SK-N-SH (cell line): ENCODE data around the gene HHATL. TPM values are rescaled to one million over a fixed set of nuclear protein-coding genes. Genes with fewer than 3 reads are reported as not detected.

Experiments used
- CTCF ChIA-PET: fragments of 300-600, 350-600 bp; formaldehyde crosslinking; extraction: SDS; loops from one replicate; lab custom pipeline; 2021; lab: Yijun Ruan, JAX
- POLR2A ChIA-PET: fragments of 350-600 bp; sonication (Branson Sonifier 250); formaldehyde crosslinking; extraction: SDS; loops from one replicate; lab custom pipeline; 2020; ENCODE audit warnings: antibody characterized with exemption, inconsistent platforms; lab: Yijun Ruan, JAX
- DNase-seq: peaks from one replicate; pipeline ENCODE4 v3.0.0; 2012
- H2AFZ ChIP-seq: fragments of 200-600 bp; sonication (generic); 2 replicates; pipeline ENCODE4 v1.8.1; 2016; ENCODE audit warnings: antibody characterized with exemption, mild to moderate bottlenecking, low read depth
- H3F3A ChIP-seq: fragments of 200-600 bp; sonication (generic); replicated peaks from 2 replicates; pipeline ENCODE3; 2016; ENCODE audit warnings: antibody characterized with exemption, mild to moderate bottlenecking; ENCODE audit not compliant: insufficient read depth
- H3K27ac ChIP-seq, 2 experiments: fragments of 200-500 bp in 1 of 2; fragments of 200-600 bp in 1 of 2; sonication (Bioruptor generic) in 1 of 2; sonication (generic), shearing (Covaris generic) in 1 of 2; 2 replicates each; pipeline versions ENCODE4 v1.5.1 to v1.6.1; 2014 to 2016; ENCODE audit warnings: low read depth in 2 of 2, inconsistent platforms in 1 of 2, low read length in 1 of 2, mild to moderate bottlenecking in 1 of 2, mixed read lengths in 1 of 2
- H3K27me3 ChIP-seq: fragments of 200-600 bp; sonication (generic), shearing (Covaris generic); 2 replicates; pipeline ENCODE4 v1.6.1; 2016; ENCODE audit warnings: mixed run types; ENCODE audit not compliant: insufficient read depth
- H3K36me3 ChIP-seq, 2 experiments: fragments of 200-500 bp in 1 of 2; fragments of 200-600 bp in 1 of 2; sonication (Bioruptor generic) in 1 of 2; sonication (generic) in 1 of 2; replicated peaks in 1 of 2; 2 replicates each; pipeline versions ENCODE3 to v1.5.1; 2014 to 2016; ENCODE audit warnings: low read length in 1 of 2, mild to moderate bottlenecking in 1 of 2; ENCODE audit not compliant: insufficient read depth in 2 of 2, control insufficient read depth in 1 of 2
- H3K4me1 ChIP-seq, 2 experiments: fragments of 200-500 bp in 1 of 2; fragments of 200-600 bp in 1 of 2; sonication (Bioruptor generic) in 1 of 2; sonication (generic), shearing (Covaris generic) in 1 of 2; 2 replicates each; pipeline versions ENCODE4 v1.5.1 to v1.6.1; 2014 to 2016; ENCODE audit warnings: low read depth in 1 of 2, low read length in 1 of 2, mixed run types in 1 of 2; ENCODE audit not compliant: insufficient read depth in 2 of 2, control insufficient read depth in 1 of 2
- H3K4me2 ChIP-seq: fragments of 200-600 bp; sonication (generic), shearing (Covaris generic); 2 replicates; pipeline ENCODE4 v1.6.1; 2017; ENCODE audit warnings: mixed run types
- H3K4me3 ChIP-seq, 2 experiments: fragments of 200-500 bp in 1 of 2; fragments of 200-600 bp in 1 of 2; sonication (Bioruptor generic) in 1 of 2; sonication (generic), shearing (Covaris generic) in 1 of 2; 2 replicates each; pipeline versions ENCODE4 v1.5.1 to v1.8.1; 2014 to 2016; ENCODE audit warnings: low read depth in 2 of 2, inconsistent platforms in 1 of 2, low read length in 1 of 2, mild to moderate bottlenecking in 1 of 2, mixed read lengths in 1 of 2, moderate library complexity in 1 of 2
- H3K79me2 ChIP-seq: fragments of 200-600 bp; sonication (generic); 2 replicates; pipeline ENCODE4 v1.8.1; 2017; ENCODE audit warnings: mild to moderate bottlenecking; ENCODE audit not compliant: insufficient read depth
- H3K9ac ChIP-seq: fragments of 200-600 bp; sonication (generic); 2 replicates; pipeline ENCODE4 v1.6.1; 2017; ENCODE audit warnings: mixed run types
- H3K9me2 ChIP-seq: fragments of 200-600 bp; sonication (generic); 2 replicates; pipeline ENCODE4 v1.6.1; 2017; ENCODE audit warnings: mixed run types
- H3K9me3 ChIP-seq: fragments of 200-600 bp; sonication (generic); 2 replicates; pipeline ENCODE4 v1.6.1; 2017; ENCODE audit warnings: mixed run types, mild to moderate bottlenecking, moderate library complexity
- H4K20me1 ChIP-seq: fragments of 200-600 bp; sonication (generic); 2 replicates; pipeline ENCODE4 v1.6.1; 2017; ENCODE audit warnings: mild to moderate bottlenecking, mixed run types; ENCODE audit not compliant: insufficient read depth
- EZH2phosphoT487 ChIP-seq: fragments of 200-600 bp; sonication (generic); IDR thresholded peaks from 2 replicates; pipeline ENCODE4 v1.6.1; 2017; ENCODE audit warnings: low read depth, mixed run types, mild to moderate bottlenecking, antibody characterized with exemption, moderate library complexity, borderline replicate concordance
- TCF12 ChIP-seq: IDR thresholded peaks from 2 replicates; pipeline ENCODE4 v1.4.0; 2012
- TEAD4 ChIP-seq: IDR thresholded peaks from 2 replicates; pipeline ENCODE4 v1.4.0; 2012; ENCODE audit warnings: mild to moderate bottlenecking, borderline replicate concordance; ENCODE audit not compliant: insufficient read depth
- WGBS: methylation state at CpG from one replicate; pipeline ENCODE4 v1.1.6; 2017; ENCODE audit warnings: low lambda C conversion rate; 5-methylcytosine and 5-hydroxymethylcytosine counted together
- polyA plus RNA-seq, 3 experiments: library from polyadenylated mRNA; depleted of rRNA; stranded (reverse); fragments of >200 nt; gene quantifications; 2 replicates each; pipeline ENCODE4 v1.2.3, GENCODE V29; 2012
- TF ChIP-seq, protein P1 (sequence below): IDR thresholded peaks from 2 replicates; pipeline ENCODE4; 2012
- TF ChIP-seq, protein P2 (sequence below): IDR thresholded peaks from 2 replicates; pipeline ENCODE4 v1.4.0; 2012; ENCODE audit warnings: low read depth, borderline replicate concordance
- TF ChIP-seq, protein P3 (sequence below): fragments of 150-350 bp; IDR thresholded peaks from 2 replicates; pipeline ENCODE4 v1.6.1; 2016; ENCODE audit warnings: mild to moderate bottlenecking, low read depth, low read length
- TF ChIP-seq, protein P4 (sequence below): IDR thresholded peaks from 2 replicates; pipeline ENCODE4 v1.4.0; 2012; ENCODE audit warnings: low read depth, borderline replicate concordance

Gene HHATL
- polyA plus RNA-seq, 1 of the 3 experiments (the other 2 are of a cell fraction), result not detected

DNA sequence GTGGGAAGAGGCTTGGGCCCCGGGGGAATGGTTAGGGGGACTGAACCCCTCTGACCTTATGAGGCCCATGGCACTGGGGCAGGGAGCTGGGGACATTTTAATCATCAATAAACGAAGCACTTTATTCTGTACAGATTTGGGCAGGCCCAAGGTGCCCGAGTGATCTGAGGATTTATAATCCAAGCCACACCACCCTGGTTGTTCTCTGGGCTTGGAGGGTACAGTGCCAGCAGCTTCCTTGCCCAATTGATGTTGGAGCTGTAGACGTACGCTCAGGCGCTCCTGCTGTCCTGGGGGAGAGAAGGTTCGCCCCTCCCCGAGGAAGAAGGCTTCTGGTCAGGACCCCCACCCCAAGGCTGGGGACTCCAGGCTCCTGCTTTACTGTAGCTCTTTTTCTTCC, 36.6 kb downstream of the HHATL start (continued):
- TF ChIP-seq, protein P1, sequence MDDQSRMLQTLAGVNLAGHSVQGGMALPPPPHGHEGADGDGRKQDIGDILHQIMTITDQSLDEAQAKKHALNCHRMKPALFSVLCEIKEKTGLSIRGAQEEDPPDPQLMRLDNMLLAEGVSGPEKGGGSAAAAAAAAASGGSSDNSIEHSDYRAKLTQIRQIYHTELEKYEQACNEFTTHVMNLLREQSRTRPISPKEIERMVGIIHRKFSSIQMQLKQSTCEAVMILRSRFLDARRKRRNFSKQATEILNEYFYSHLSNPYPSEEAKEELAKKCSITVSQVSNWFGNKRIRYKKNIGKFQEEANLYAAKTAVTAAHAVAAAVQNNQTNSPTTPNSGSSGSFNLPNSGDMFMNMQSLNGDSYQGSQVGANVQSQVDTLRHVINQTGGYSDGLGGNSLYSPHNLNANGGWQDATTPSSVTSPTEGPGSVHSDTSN, result no peak
- TF ChIP-seq, all 33 proteins: peak for 0

DNA sequence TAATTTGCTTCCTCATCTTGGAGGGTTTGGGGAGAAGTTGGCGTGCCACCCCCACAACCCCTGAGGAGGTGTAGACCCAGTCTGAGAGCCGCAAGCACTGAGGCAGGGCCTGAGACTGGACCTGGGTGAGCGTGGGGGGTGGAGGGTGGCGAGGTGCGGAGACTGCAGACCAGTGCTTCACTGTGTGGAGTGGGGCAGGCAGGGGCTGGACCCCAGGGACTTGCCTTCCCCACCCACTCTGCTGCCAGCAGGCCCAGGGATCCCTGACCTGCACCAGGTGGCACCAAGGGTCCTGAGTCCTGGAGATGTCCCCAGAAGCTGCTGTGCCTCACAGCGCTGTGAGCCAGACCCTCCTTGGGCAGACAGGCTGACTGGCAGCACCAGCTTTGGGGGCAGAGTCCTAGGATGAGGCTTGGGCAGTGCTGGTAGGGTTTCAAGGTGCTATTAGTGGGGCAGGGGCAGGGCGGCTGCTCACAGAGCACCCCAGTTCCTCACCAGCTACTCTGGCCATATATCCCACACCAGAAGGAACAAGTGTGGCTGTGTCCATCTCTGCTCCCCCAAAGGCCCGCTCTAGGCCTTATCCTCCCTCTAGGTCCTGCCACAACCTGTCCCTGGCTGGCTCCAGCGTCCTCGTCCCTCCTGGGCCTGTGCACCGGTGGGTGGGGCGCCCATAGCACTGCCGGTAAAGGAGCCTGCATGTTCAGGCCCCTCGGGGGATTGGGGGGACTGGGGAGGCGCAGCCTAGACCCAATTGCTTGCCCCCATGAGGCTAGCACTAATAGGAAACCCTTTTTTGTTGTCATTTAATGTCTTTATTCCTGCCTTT, 37.3 kb downstream of the HHATL start:
- Histone ChIP-seq H3K9me2 (no peaks in the 10 kb centered on the region), H2AFZ (no peak overlapping the region), H3K36me3 (peaks cover 0 to 12% of the 10 kb centered on the region in 2 experiments), H3K4me1 (peaks cover 0 to 14% of the 10 kb centered on the region in 2 experiments; a peak in 1 of 4 replicates), H3K79me2 (no peaks in the 10 kb centered on the region), H3K4me3 (no peak overlapping the region), H3K9ac (no peak overlapping the region), H3K9me3 (no peaks in the 10 kb centered on the region), H3K27me3 (no peaks in the 10 kb centered on the region), H3K27ac (no peak overlapping the region), H4K20me1 (no peaks in the 10 kb centered on the region), H3F3A (no peaks in the 10 kb centered on the region), H3K4me2 (no peak overlapping the region)
- ChIA-PET CTCF (interaction anchor here (0.7 to 1.6 kb wide), 4 partner anchors 79 to 115 kb away, joined by 3 to 4 read pairs (median 4); no protein-coding TSS in a partner anchor), POLR2A (interaction anchor here (1.1 kb wide), 1 partner anchor 83 kb away, joined by 3 read pairs; the partner anchor contains the start of gene SEC22C)
- 95% methylated on average over 3 of the region's 15 CpGs for WGBS
- TF ChIP-seq, protein P2, sequence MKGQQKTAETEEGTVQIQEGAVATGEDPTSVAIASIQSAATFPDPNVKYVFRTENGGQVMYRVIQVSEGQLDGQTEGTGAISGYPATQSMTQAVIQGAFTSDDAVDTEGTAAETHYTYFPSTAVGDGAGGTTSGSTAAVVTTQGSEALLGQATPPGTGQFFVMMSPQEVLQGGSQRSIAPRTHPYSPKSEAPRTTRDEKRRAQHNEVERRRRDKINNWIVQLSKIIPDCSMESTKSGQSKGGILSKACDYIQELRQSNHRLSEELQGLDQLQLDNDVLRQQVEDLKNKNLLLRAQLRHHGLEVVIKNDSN, result no peak
- TF ChIP-seq, protein P3, sequence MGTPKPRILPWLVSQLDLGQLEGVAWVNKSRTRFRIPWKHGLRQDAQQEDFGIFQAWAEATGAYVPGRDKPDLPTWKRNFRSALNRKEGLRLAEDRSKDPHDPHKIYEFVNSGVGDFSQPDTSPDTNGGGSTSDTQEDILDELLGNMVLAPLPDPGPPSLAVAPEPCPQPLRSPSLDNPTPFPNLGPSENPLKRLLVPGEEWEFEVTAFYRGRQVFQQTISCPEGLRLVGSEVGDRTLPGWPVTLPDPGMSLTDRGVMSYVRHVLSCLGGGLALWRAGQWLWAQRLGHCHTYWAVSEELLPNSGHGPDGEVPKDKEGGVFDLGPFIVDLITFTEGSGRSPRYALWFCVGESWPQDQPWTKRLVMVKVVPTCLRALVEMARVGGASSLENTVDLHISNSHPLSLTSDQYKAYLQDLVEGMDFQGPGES, result no peak
- TF ChIP-seq EZH2phosphoT487 (no peak), TCF12 (no peak), TEAD4 (no peak)
- TF ChIP-seq, protein P4, sequence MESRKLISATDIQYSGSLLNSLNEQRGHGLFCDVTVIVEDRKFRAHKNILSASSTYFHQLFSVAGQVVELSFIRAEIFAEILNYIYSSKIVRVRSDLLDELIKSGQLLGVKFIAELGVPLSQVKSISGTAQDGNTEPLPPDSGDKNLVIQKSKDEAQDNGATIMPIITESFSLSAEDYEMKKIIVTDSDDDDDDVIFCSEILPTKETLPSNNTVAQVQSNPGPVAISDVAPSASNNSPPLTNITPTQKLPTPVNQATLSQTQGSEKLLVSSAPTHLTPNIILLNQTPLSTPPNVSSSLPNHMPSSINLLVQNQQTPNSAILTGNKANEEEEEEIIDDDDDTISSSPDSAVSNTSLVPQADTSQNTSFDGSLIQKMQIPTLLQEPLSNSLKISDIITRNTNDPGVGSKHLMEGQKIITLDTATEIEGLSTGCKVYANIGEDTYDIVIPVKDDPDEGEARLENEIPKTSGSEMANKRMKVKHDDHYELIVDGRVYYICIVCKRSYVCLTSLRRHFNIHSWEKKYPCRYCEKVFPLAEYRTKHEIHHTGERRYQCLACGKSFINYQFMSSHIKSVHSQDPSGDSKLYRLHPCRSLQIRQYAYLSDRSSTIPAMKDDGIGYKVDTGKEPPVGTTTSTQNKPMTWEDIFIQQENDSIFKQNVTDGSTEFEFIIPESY, result no peak
- DNase-seq, result peak; percentile 27
